Progenitor cell of endocrine pancreas (in vitro differentiated cells): ENCODE measurements around the gene CRK. TPM values are rescaled to one million over a fixed set of nuclear protein-coding genes. Genes with fewer than 3 reads are reported as not detected.

Experiments used
- DNase-seq: peaks from one replicate; pipeline ENCODE4 v3.0.0; 2021; ENCODE audit warnings: low spot score; ENCODE audit not compliant: unreplicated experiment
- H3K27ac Mint-ChIP-seq: 2 replicates; pipeline ENCODE4 v1.8.0; 2021; ENCODE audit warnings: mild to moderate bottlenecking, moderate library complexity, mixed read lengths
- H3K27me3 Mint-ChIP-seq: 2 replicates; pipeline ENCODE4 v1.8.0; 2021; ENCODE audit warnings: mixed read lengths
- H3K36me3 Mint-ChIP-seq: 2 replicates; pipeline ENCODE4 v1.8.0; 2022; ENCODE audit warnings: mixed read lengths; ENCODE audit not compliant: insufficient read depth
- H3K4me1 Mint-ChIP-seq: 2 replicates; pipeline ENCODE4 v1.8.0; 2021; ENCODE audit warnings: low read depth, mixed read lengths
- H3K4me3 Mint-ChIP-seq: 2 replicates; pipeline ENCODE4 v1.8.0; 2021; ENCODE audit warnings: low read depth, mild to moderate bottlenecking, moderate library complexity, mixed read lengths
- H3K9me3 Mint-ChIP-seq: 2 replicates; pipeline ENCODE4 v1.8.0; 2021; ENCODE audit warnings: low read depth, mixed read lengths
- CTCF ChIP-seq: fragments of 200-600 bp; sonication (generic); IDR thresholded peaks from one replicate; pipeline ENCODE4 v1.5.0; 2021; ENCODE audit warnings: antibody characterized with exemption, mild to moderate bottlenecking; ENCODE audit not compliant: unreplicated experiment
- total RNA-seq: library from RNA; stranded (reverse); gene quantifications from 2 replicates; pipeline ENCODE4 v1.2.1, GENCODE V29; 2021

Gene CRK
- total RNA-seq, 1 donor from 2014 or later: 41.6 TPM

GRCh38 chr17:1485423-1486376 is 29.7 kb upstream of the CRK start:
- H3K9me3 Mint-ChIP-seq: no peaks in the 10 kb centered on the region
- peaks cover 8% of the 10 kb centered on the region for H3K36me3 Mint-ChIP-seq
- TF ChIP-seq CTCF: no peak
- H3K4me1 Mint-ChIP-seq: peaks cover 15% of the 10 kb centered on the region
- no peak for DNase-seq
- H3K4me3 Mint-ChIP-seq: peak overlapping the region; percentile 82
- H3K27ac Mint-ChIP-seq: no peak overlapping the region
- peaks cover 3% of the 10 kb centered on the region for H3K27me3 Mint-ChIP-seq

- no peaks in the 10 kb centered on the region for H3K9me3 Mint-ChIP-seq
- peaks cover 12% of the 10 kb centered on the region for H3K4me1 Mint-ChIP-seq
- H3K27ac Mint-ChIP-seq: peak overlapping the region; percentile 93
- peaks cover 3% of the 10 kb centered on the region for H3K27me3 Mint-ChIP-seq
- peaks cover 8% of the 10 kb centered on the region for H3K36me3 Mint-ChIP-seq
- H3K4me3 Mint-ChIP-seq: peak overlapping the region; percentile 82
- DNase-seq: peak; percentile 41
- peak; percentile 51 for TF ChIP-seq CTCF
Measured at GRCh38 chr17:1484676-1485422, 28.8 kb upstream of the CRK start.

- Mint-ChIP-seq H3K4me1 (peaks cover 12% of the 10 kb centered on the region), H3K9me3 (no peaks in the 10 kb centered on the region), H3K4me3 (no peak overlapping the region), H3K36me3 (peaks cover 9% of the 10 kb centered on the region), H3K27ac (peak overlapping the region; percentile 86), H3K27me3 (peaks cover 3% of the 10 kb centered on the region)
- TF ChIP-seq CTCF: no peak
- DNase-seq: no peak
Measured at GRCh38 chr17:1484060-1484535, 28.1 kb upstream of the CRK start.

GRCh38 chr17:1482680-1483079 is 26.6 kb upstream of the CRK start:
- peaks cover 11% of the 10 kb centered on the region for H3K36me3 Mint-ChIP-seq
- H3K4me3 Mint-ChIP-seq: no peak overlapping the region
- H3K27me3 Mint-ChIP-seq: peaks cover 3% of the 10 kb centered on the region
- no peak for DNase-seq
- H3K27ac Mint-ChIP-seq: no peak overlapping the region
- peaks cover 10% of the 10 kb centered on the region for H3K4me1 Mint-ChIP-seq
- no peaks in the 10 kb centered on the region for H3K9me3 Mint-ChIP-seq
- TF ChIP-seq CTCF: no peak

- no peak for DNase-seq
- peaks cover 11% of the 10 kb centered on the region for H3K36me3 Mint-ChIP-seq
- no peak overlapping the region for H3K4me3 Mint-ChIP-seq
Measured at GRCh38 chr17:1481736-1482135, 25.7 kb upstream of the CRK start.

More at GRCh38 chr17:1481736-1482135, 25.7 kb upstream of the CRK start:
- Mint-ChIP-seq H3K9me3 (no peaks in the 10 kb centered on the region), H3K27me3 (no peaks in the 10 kb centered on the region), H3K4me1 (peaks cover 8% of the 10 kb centered on the region), H3K27ac (no peak overlapping the region)
- TF ChIP-seq CTCF: no peak
